ENCODE data around the gene TMEM115. TPM values are rescaled to one million over a fixed set of nuclear protein-coding genes. Genes with fewer than 3 reads are reported as not detected.

Gene TMEM115
- total RNA-seq, 2 donors from 2014 or later: 37.1 to 47.4 TPM

GRCh38 chr3:50326182-50326541 is 33.2 kb downstream of the TMEM115 start:
- no peak for TF ChIP-seq CTCF (IDR thresholded peaks at IDR 0.05)
- Histone ChIP-seq H3K9me3 (no peaks in the 10 kb centered on the region), H3K27ac (peak overlapping the region in 1 of 2 donors; percentile 93), H3K4me3 (no peak overlapping the region), H3K36me3 (peaks cover 29% of the 10 kb centered on the region), H3K27me3 (no peaks in the 10 kb centered on the region), H3K4me1 (peaks cover 0 to 66% of the 10 kb centered on the region in 2 donors)
- no peak for DNase-seq (ENCODE audit: low spot score)

- H3K36me3 ChIP-seq: peaks cover 24% of the 10 kb centered on the region
- no peak overlapping the region for H3K4me3 ChIP-seq
- no peaks in the 10 kb centered on the region for H3K9me3 ChIP-seq
- H3K27ac ChIP-seq: peak overlapping the region in 1 of 2 donors; percentile 93
- no peak for TF ChIP-seq CTCF (IDR thresholded peaks at IDR 0.05)
- peaks cover 0 to 66% of the 10 kb centered on the region in 2 donors for H3K4me1 ChIP-seq
- no peaks in the 10 kb centered on the region for H3K27me3 ChIP-seq
- no peak for DNase-seq (ENCODE audit: low spot score)
Measured at GRCh38 chr3:50325497-50326181, 33.7 kb downstream of the TMEM115 start.

GRCh38 chr3:50325113-50325480 is 34.2 kb downstream of the TMEM115 start:
- H3K9me3 ChIP-seq: no peaks in the 10 kb centered on the region
- no peak for DNase-seq (ENCODE audit: low spot score)
- H3K4me3 ChIP-seq: no peak overlapping the region
- H3K27me3 ChIP-seq: no peaks in the 10 kb centered on the region
- H3K4me1 ChIP-seq: peaks cover 0 to 71% of the 10 kb centered on the region in 2 donors
- no peak for TF ChIP-seq CTCF (IDR thresholded peaks at IDR 0.05)
- H3K27ac ChIP-seq: peak overlapping the region; percentile 93
- H3K36me3 ChIP-seq: peaks cover 18% of the 10 kb centered on the region

- Histone ChIP-seq H3K4me3 (no peak overlapping the region), H3K27me3 (no peaks in the 10 kb centered on the region), H3K4me1 (peaks cover 0 to 77% of the 10 kb centered on the region in 2 donors), H3K27ac (peak overlapping the region; percentile 93), H3K36me3 (peaks cover 13% of the 10 kb centered on the region), H3K9me3 (no peaks in the 10 kb centered on the region)
- DNase-seq (ENCODE audit: low spot score): peak; percentile 76
- peak; percentile 80 to 91 for TF ChIP-seq CTCF (IDR thresholded peaks at IDR 0.05)
Measured at GRCh38 chr3:50324351-50325112, 34.8 kb downstream of the TMEM115 start.

- no peaks in the 10 kb centered on the region for H3K27me3 ChIP-seq
- peaks cover 0 to 80% of the 10 kb centered on the region in 2 donors for H3K4me1 ChIP-seq
- no peak overlapping the region for H3K4me3 ChIP-seq
- peak; percentile 75 for DNase-seq (ENCODE audit: low spot score)
- TF ChIP-seq CTCF (IDR thresholded peaks at IDR 0.05): no peak
- H3K36me3 ChIP-seq: peaks cover 13% of the 10 kb centered on the region
- peak overlapping the region; percentile 93 for H3K27ac ChIP-seq
- no peaks in the 10 kb centered on the region for H3K9me3 ChIP-seq
Measured at GRCh38 chr3:50323614-50324199, 35.6 kb downstream of the TMEM115 start.

All from right atrium auricular region (tissue), 2 donors.